ENCODE measurements around the gene PLGRKT.
"Not testable (repeated sequence)": the region's sequence is repeated elsewhere in the genome, so short reads cannot be mapped to it uniquely, and the experiment has no call there.

PLGRKT gene

GRCh38 chr9:5470122-5470521, 32.4 kb upstream of the PLGRKT start:
- no peak for TF ChIP-seq CTCF (IDR thresholded peaks at IDR 0.05; ENCODE audit: low read depth, low read length)
- H3K9me3 ChIP-seq (ENCODE audit: severe bottlenecking) = no peaks in the 10 kb centered on the region
- H3K27me3 ChIP-seq (ENCODE audit: insufficient read depth, low read depth, severe bottlenecking) = no peaks in the 10 kb centered on the region
- no peak overlapping the region for H3K27ac ChIP-seq
- H3K4me3 ChIP-seq (ENCODE audit: low read depth, low read length) = no peak overlapping the region
- no peak for DNase-seq
- no peaks in the 10 kb centered on the region for H3K36me3 ChIP-seq

GRCh38 chr9:5468850-5469249, 31.1 kb upstream of the PLGRKT start:
- H3K4me3 ChIP-seq (ENCODE audit: low read depth, low read length) = no peak overlapping the region
- H3K27me3 ChIP-seq (ENCODE audit: insufficient read depth, low read depth, severe bottlenecking) = no peaks in the 10 kb centered on the region
- TF ChIP-seq CTCF (IDR thresholded peaks at IDR 0.05; ENCODE audit: low read depth, low read length) = no peak
- no peaks in the 10 kb centered on the region for H3K9me3 ChIP-seq (ENCODE audit: severe bottlenecking)
- H3K36me3 ChIP-seq = no peaks in the 10 kb centered on the region
- H3K27ac ChIP-seq = no peak overlapping the region
- DNase-seq = no peak

DNA sequence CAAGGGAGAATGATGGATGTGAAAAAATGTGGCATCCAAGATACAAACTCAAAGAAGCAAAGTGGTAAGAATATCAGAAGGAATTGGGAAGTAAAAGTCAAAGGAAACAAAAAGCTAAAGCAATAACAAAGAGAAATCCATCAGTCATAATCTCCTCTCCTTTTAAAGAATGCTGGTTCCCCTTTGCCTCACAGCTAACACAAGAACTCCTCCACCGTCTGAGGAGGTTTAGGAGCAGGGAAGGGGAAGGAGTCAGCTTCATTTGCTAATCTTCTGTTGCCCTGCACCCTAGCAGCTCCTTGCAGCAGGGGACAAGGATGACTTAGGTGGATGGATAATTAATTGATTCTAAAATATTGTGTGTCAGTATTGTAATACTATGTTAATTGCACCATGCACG, 29.0 kb upstream of the PLGRKT start:
- Histone ChIP-seq H3K9me3 (ENCODE audit: severe bottlenecking) (no peaks in the 10 kb centered on the region), H3K27ac (no peak overlapping the region), H3K27me3 (ENCODE audit: insufficient read depth, low read depth, severe bottlenecking) (no peaks in the 10 kb centered on the region), H3K4me3 (ENCODE audit: low read depth, low read length) (no peak overlapping the region), H3K36me3 (no peaks in the 10 kb centered on the region)
- TF ChIP-seq CTCF (IDR thresholded peaks at IDR 0.05; ENCODE audit: low read depth, low read length) = no peak
- DNase-seq = no peak

DNA sequence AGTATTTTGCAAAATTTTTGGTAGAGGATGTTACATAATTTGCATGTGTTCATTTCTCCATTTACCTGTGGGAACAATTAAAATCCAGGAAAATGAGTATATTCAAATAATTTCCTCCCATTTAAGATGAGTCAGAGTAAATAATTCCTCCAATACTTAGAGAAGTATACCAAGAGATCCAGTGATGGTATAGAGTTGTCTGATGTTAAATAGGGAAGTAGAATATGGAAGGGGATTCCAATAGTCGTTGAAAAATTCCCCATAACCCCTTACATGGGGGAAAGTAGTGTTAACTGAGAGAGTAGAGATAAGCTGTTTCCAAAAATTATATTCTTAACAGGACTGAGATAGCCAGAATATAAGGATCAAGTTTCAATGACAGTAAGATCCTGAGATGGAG, 28.3 kb upstream of the PLGRKT start:
- TF ChIP-seq CTCF (IDR thresholded peaks at IDR 0.05; ENCODE audit: low read depth, low read length) = no peak
- no peaks in the 10 kb centered on the region for H3K36me3 ChIP-seq
- no peak overlapping the region for H3K27ac ChIP-seq
- H3K9me3 ChIP-seq (ENCODE audit: severe bottlenecking) = no peaks in the 10 kb centered on the region
- no peak for DNase-seq
- H3K4me3 ChIP-seq (ENCODE audit: low read depth, low read length) = no peak overlapping the region
- no peaks in the 10 kb centered on the region for H3K27me3 ChIP-seq (ENCODE audit: insufficient read depth, low read depth, severe bottlenecking)

DNA sequence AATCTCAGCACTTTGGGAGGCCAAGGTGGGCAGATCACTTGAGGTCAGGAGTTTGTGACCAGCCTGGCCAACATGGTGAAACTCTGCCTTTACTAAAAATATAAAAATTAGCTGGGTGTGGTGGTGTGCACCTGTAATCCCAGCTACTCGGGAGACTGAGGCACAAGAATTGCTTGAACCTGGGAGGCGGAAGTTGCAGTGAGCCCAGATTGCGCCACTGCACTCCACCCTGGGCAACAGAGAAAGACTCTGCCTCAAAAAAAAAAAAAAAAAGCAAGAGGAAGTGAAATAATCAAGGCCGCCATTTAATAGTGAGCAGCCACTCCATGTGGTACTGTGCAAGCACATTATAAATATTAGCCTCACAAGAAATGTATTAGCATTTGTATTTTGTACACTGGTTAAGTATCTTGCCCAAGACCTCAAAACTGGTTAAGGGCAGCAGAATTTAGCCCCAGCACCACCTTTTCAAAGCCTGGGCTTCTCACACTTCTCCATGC, 27.2 kb upstream of the PLGRKT start:
- H3K36me3 ChIP-seq; DNase-seq; H3K4me3 ChIP-seq (ENCODE audit: low read depth, low read length); H3K27ac ChIP-seq; H3K27me3 ChIP-seq (ENCODE audit: insufficient read depth, low read depth, severe bottlenecking); H3K9me3 ChIP-seq (ENCODE audit: severe bottlenecking): not testable (repeated sequence)

DNA sequence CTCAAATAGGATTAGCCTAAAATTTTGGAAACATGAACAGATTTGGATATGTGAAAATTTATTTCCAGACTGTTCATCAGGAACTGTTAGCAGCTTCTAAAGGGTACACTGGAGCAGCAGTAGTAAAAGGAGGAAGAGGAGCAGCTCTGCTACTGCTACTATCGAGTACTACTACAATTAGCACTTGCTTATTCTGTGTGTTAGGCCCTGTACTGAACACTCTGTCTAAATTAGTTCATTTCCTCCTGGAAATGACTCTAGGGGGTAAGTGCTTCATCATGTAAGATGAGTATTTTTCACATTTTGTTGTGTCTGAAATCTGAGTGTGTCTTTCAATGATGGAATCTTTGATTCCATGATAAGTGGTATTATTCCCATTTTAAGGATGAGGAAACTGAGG, 22.4 kb upstream of the PLGRKT start:
- H3K36me3 ChIP-seq = no peaks in the 10 kb centered on the region
- H3K4me3 ChIP-seq (ENCODE audit: low read depth, low read length) = no peak overlapping the region
- DNase-seq = no peak
- H3K27me3 ChIP-seq (ENCODE audit: insufficient read depth, low read depth, severe bottlenecking) = no peaks in the 10 kb centered on the region
- no peak for TF ChIP-seq CTCF (IDR thresholded peaks at IDR 0.05; ENCODE audit: low read depth, low read length)
- no peak overlapping the region for H3K27ac ChIP-seq
- no peaks in the 10 kb centered on the region for H3K9me3 ChIP-seq (ENCODE audit: severe bottlenecking)

All from WERI-Rb-1 (cell line).